GM20431 (cell line): ENCODE measurements around the gene SMAD4.
"Not testable (repeated sequence)": the region's sequence is repeated elsewhere in the genome, so short reads cannot be mapped to it uniquely, and the experiment has no call there.

Source experiments
- in situ Hi-C: fragments of 300-500 bp; cut with MseI, MboI; formaldehyde crosslinking; loops from one replicate; pipeline ENCODE4 v1.15.0; 2020; ENCODE audit warnings: low sequenced_read_pairs; ENCODE audit not compliant: unreplicated experiment

SMAD4 gene

DNA sequence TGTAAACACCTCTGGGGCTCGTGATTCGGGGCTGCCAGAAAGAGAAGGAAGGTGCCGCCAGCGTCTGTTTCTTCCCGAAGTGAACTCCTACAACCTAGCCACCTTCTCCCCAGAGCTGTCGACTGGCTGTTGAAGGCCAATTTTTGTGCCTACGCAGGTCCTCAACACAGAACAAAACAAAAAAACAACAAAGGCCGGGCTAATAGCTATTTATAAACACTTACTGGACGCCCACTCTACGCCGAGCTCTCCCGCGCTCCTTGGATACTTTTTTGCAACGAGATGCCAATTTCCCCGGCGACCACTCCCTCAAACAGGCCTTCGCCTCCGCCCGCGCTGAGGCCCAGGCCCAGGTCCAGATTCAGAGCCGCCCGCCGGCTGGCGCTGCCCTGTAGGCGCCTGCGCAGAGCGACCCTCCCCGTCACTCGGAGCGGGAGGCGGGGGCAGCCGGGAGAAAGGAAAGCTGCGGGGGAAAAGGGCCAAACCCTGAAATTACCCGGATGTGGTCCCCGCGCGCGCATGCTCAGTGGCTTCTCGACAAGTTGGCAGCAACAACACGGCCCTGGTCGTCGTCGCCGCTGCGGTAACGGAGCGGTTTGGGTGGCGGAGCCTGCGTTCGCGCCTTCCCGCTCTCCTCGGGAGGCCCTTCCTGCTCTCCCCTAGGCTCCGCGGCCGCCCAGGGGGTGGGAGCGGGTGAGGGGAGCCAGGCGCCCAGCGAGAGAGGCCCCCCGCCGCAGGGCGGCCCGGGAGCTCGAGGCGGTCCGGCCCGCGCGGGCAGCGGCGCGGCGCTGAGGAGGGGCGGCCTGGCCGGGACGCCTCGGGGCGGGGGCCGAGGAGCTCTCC lies at the start of gene SMAD4:
Gene SMAD4, plus strand, starts transcription at position 520 of the 843 bp plus-strand sequence. CDS start 16,834 bp downstream, outside the sequence.
- in situ Hi-C loops = no loop called here

DNA sequence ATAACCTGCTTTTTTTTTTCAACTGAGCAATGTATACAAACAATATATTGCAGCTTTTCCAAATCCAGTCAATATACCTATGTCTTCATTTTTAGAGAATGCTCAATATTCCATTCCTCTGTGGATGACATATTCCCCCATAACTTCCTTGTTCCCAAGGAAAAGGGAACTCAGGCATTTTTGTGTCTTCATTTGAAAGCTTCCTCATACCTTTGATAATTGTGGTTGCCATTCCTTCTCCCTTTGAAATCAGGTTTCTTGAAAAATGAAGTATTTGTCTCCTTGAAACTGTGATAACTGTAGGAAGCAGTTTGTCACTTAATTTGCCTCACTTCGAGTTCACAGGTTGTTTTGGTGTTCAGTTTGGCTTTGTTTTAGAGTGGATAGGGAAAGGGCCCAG lies 48.6 kb upstream of the SMAD4 start:
- in situ Hi-C loops = no loop called here

DNA sequence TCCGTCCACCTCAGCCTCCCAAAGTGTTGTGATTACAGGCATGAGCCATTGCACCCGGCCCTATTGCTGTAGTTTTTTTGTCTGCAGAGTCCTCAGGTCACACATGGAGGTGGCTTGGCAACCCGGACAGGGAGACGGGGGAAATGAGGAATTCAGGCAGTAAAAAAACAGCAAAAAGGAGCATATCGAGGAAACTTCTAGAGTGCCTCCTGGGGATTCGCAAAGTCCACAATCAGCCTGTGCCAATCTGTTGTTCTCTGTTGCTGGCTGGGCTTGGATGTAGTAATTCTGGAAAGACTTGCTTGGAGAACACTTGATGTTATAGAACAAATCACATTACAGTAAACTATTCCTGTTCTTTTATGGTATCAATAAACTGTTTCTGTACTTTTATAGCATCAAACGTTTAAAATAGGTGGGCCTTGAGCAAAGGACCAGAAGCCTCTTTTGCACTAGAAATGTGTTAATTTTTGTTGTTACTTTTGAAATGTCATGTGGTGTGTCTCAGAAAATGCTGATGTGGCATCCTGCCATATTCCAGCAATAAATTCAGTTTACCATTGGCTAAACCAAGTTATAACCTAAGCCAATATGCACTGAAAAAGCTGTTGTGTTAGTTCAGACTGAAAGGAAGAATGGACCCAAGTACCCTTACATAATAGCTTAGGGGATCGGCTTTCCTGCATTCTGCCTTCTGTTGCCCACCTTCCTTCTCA lies 47.8 kb upstream of the SMAD4 start:
- in situ Hi-C loops = no loop called here

DNA sequence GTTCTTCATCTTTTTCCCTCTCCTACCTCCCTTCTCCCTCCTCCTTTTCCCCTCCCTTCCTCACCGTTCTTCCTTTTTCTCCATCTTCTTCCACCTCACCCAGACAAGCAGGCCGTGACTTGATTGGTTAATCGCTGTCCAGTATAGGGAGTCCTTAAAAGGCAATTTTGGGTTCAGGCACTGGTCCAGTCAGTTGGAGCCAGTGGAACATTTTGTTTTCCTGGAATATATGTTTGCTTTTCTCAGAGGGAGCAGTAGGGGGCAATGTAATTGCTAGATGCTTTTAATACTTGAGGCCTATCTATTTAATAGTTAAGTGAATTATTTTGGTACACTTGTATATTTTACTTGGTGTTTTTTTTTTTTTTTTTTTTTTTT lies 47.2 kb upstream of the SMAD4 start:
- in situ Hi-C loops = no loop called here

DNA sequence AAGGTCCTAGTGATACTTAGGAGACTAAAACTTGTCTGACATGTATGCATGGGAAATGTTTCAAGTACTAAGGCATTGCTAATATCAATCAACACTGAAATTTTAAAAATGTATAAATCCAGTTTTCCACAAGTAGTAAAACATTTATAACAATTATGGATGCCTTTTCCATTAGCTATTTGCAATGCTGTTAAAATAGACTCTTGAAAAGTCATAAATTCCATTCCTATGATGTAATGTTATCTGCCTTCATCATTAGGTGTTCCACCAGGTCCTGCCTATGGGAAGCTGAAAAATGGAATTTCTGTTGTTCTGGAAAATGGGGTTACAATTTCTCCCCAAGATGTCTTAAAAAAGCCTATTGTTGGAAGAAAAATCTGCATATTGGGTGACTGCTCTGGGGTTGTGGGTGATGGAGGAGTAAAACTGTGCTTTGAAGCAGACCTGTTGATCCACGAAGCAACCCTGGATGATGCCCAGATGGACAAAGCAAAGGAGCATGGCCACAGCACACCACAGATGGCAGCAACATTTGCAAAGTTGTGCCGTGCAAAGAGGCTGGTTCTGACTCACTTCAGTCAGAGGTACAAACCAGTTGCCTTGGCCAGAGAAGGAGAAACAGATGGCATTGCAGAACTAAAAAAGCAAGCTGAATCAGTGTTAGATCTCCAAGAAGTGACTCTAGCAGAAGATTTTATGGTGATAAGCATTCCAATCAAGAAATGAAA lies 43.5 kb upstream of the SMAD4 start:
- in situ Hi-C loops = no loop called here

DNA sequence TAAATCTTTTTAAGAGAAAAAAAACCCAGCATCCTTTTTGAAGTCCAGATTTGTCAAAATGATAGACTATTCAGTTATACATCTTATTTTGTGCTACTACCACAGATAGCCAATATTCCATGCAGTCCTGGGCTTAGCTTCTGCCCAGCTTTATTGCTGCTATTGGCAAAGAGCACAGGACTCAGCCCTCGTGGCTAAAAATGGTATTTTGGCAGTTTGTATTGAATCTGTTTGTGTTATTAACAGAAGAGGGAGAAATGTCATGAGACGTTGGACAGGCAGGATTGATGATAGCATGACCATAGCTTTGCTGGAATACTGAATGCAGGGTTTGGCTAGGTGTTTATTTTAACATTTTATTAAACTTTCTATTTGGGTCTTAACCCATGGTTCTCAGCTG lies 42.8 kb upstream of the SMAD4 start:
- in situ Hi-C loops = no loop called here

DNA sequence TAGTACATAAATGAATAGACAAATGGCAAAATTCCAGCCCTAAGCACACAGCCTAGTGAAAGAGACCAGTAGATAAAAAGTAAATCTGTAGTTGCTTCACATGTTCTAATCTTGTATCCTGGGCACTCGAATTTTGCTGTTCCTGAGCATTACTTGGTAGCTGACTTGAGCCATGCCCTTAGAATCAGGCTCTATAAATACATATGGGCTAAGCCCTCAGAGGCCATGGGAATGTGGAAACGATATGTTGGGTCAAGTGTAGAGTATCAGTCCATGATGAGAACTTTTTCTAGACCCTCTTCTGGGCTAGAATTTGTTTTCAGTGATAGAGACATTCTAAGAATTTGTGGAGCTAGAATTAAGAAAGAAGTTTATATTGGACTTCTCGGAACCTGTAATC lies 40.3 kb upstream of the SMAD4 start:
- in situ Hi-C loops = no loop called here

DNA sequence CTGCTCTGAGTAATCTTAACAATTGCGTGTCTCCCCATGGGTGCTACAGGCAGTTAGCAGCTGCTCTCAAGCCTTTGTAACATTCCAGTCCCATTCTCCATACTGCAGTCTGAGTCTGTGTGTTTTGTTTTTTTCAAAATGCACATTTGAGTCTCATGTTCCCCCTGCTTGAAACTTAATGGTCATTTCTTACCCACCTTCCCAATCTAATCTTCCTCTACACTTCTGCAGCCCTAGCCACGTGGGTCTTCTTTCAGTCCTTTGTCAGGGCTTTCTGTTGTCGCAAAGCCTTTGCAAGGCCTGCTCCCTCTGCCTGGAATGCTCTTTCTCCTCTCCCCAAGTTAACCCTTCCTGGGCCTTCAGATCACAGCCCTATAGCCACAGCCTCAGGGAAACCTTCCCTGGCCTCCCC lies 37.7 kb upstream of the SMAD4 start:
- in situ Hi-C loops = no loop called here

DNA sequence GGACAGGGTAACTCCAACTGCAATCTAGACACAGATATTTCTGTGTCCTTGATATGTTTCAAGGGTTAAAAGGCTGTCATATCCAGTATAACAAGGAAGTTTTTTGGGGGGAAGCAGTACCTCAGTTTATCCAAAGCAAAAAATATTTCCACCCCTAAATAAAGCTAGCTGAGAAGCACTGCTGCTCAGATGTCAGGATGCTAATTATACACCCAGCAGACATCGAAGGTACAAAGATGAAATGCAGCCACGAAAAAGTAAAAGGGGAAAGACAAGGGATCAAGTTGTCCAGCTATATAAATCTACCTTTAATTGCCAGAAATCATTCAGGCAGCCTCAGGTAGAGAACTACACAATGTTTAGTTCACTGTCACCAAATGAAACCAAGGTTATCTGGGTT lies 36.0 kb upstream of the SMAD4 start:
- in situ Hi-C loops = no loop called here

DNA sequence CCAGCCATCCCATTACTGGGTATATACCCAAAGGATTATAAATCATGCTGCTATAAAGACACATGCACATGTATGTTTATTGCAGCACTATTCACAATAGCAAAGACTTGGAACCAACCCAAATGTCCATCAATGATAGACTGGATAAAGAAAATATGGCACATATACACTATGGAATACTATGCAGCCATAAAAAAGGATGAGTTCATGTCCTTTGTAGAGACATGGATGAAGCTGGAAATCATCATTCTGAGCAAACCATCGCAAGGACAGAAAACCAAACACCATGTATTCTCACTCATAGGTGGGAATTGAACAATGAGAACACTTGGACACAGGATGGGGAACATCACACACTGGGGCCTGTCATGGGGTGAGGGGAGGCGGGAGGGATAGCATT lies 26.8 kb upstream of the SMAD4 start:
- in situ Hi-C loops = not testable (repeated sequence)

DNA sequence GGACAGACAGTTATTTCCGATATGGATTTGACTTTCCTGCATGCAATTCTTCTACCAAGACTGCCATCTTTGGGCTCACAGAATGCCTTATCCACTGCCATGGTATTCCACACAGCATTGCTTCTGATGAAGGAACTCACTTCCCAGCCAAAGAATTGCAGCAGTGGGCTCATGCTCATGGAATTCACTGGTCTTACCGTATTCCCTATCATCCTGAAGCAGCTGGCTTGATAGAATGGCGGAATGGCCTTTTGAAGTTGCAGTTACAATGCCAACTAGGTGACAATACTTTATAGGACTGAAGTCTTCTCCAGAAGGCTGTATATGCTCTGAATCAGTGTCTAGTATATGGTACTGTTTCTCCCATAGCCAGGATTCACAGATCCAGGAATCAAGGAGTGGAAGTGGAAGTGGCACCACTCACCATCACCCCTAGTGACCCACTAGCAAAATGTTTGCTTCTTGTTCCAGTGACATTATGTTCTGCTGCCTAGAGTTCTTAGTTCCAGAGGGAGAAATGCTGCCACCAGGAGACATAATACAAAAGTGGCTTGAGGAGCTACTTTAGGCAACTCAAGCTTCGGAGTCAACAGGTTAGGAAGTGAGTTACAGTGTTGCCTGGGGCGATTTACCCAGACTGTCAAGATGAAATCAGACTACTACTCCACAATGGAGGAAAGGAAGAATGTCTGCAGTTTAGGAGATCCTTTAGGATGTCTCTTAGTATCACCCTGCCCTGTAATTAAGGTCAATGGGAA lies 23.8 kb upstream of the SMAD4 start:
- in situ Hi-C loops = no loop called here

DNA sequence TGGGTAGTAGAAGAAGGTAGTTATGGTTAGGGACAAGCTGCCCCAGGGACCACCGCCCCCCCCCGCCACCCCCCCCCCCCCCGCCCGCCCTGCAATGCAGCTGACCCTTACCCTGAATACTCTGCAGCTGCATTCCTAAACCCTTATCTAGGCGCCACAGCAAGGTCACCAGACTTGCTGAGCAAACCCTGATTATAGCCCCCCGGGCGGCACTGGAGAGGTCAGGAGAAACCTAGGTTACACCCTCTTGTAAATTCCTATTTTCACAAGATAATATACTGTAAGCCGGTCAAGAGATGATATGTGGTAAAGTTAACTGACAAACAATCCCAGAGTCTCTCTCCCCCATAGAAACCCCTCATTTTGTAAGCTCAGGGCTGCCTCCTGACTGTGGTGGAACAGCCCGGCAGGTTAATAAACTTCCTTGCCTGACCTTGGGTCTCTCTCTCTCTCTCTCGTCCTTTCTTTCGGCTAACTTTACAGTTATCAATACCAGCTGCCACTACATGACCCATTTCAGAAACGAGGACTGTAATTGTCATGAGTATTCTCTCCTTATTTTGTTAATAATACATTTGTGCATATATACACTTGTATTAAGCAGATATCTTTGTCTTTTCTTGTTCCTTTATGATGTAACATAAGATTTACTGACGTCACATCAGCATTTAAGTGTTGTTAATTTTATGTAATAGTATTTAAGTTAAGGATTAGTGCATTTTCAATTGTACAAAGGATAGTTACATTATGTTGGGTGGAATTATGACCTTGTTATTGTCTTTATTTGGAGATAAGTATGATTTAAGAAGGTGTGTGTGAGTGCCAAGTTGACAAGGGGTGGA lies 22.8 kb upstream of the SMAD4 start:
- in situ Hi-C loops = no loop called here

DNA sequence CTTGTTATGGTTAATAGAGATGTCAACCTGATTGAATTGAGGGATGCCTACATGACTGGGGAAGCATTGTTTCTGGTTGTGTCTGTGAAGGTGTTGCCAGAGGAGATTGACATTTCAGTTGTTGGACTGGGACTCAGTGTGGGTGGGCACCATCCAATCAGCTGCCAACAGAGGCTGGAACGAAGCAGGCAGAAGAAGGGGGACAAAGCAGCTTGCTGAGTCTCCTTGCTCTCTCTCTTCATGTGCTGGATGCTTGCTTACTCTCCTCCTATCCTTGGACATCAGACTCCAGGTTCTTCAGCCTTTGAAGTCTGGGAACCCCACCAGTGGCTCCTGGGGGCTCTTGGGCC lies 22.2 kb upstream of the SMAD4 start:
- in situ Hi-C loops = no loop called here

DNA sequence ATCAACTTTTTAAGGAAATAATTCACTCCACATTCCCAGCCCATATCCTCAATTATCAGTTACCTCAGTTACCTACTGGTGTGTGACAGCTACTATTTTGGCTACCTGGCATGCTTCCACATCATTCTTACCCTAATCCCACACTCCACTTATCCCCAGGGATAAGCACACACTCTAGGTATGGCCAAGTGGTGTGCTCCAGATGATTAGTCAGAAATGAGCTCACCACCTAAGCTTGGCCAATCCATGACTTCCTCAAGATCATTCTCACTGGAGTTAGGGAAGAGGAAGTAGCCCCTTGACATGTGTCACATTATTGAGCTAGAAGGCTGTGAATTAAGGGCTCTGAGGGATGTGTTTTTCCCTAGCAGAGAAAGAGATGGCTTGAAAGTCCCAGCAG lies 20.9 kb upstream of the SMAD4 start:
- in situ Hi-C loops = no loop called here

DNA sequence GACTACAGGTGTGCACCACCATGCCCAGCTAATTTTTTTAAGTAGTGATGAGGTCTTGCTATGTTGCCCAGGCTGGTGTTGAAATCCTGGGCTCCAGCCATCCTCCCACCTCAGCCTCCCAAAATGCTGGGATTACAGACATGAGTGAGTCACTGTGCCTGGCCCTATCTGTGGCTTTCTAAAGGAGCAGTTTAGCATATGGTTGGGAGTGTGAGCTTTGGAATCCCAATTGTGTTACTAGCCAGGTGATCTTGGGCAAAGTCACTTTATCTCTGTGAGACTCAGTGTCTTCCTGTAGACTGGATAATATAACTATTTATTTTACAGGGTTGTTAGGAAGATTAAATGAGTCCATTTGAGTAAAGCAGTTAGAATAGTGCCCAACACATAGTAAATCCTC lies 19.8 kb upstream of the SMAD4 start:
- in situ Hi-C loops = no loop called here

DNA sequence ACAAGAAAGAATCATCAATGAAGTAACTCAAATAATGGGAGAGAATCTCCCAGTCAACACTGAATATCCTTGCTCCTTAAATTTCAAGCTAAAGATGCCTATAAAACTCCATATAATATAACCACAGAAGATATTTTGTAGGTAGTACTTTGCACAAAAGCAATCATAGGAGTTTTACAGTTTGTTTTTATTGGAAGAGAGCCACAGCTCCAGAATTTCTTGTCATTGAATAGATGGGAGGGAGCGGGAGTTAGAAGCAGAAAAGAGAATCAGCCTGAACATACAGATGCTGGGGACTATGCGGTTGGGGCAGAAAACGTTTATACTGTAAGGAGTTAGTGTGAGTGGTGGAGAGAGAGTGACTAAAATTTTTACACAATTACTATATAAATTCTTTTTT lies 18.3 kb upstream of the SMAD4 start:
- in situ Hi-C loops = no loop called here

DNA sequence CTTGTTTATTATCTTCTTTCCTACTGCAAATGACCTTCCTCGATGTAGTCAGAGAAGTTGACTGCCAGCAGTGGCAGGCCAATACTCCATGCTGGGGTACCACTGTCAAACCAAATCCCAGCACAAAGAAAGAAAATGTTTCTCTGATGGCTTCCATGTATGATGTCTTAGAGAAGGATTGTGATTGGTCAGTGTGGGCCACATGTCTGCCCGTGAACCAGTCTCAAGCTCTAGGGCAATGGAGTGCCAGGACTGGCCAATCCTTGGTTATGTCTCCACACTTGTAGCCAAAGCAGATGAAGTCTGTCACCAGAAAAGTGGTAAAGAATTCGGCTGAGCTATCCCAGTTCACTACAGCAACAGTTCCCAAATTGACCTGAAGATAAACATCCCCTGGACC lies 17.6 kb upstream of the SMAD4 start:
- in situ Hi-C loops = no loop called here

DNA sequence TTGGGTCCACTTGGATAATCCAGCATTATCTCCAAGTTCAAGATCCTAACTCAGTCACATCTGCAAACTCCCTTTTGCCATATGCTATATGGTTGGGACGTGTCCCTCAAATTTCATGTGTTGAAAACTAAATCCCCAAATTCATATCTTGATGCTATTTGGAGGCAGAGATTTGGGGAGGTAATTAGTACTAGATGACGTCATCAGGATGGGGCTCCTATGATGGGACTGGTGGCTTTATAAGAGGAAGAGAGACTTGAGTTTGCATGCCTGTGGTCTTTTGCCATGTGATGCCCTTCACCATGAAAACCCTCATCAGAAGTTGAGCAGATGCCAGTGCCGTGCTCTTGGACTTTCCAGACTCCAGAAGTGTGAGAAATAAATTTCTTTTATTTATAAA lies 16.8 kb upstream of the SMAD4 start:
- in situ Hi-C loops = no loop called here

DNA sequence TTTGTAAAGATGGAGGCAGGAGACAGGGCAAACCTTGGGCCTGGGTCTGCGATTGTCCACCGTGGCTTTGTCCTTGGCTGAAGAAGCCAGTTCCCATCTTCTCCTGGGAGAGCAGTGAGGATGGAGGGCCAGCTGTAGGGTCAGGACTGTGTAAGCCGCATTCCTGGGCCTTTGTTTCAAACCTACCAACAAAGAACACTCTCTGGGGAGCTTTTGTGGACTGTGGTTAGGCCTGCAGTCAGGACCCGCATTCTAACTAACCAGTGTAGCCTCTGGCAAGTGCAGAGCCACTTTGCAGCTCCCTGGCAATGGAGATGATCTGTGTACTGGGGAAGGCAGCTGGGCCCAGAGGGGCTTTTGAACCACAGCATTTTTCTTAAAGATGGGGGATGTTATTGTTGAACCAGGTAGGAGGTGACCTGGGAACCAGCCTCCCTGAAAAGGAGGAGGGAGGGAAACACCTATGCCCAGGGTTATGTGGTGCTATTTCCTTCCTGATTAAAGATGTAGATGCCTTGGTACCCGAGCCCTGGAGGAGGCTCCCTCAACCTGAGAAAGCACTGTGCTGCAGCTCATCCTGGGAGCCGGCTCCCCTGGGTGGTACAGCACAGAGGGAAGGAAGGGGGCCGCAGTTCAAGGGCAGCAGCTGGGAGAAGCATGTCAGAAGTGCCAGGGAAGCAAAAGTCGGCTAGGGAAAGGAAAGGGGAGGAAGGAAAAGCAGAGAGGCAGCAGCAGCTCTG lies 12.7 kb upstream of the SMAD4 start:
- in situ Hi-C loops = no loop called here
